SH-SY5Y (cell line): Measurements from ENCODE around the gene KLHL17.

ENCODE experiments used
- GATA2 ChIP-seq: IDR thresholded peaks from 2 replicates; pipeline ENCODE4 v1.6.1; 2011; ENCODE audit warnings: mild to moderate bottlenecking, low read depth, low read length
- GATA3 ChIP-seq: IDR thresholded peaks from 2 replicates; pipeline ENCODE4 v1.6.1; 2011; ENCODE audit warnings: low read depth, mild to moderate bottlenecking, low read length, moderate library complexity

The KLHL17 gene

DNA sequence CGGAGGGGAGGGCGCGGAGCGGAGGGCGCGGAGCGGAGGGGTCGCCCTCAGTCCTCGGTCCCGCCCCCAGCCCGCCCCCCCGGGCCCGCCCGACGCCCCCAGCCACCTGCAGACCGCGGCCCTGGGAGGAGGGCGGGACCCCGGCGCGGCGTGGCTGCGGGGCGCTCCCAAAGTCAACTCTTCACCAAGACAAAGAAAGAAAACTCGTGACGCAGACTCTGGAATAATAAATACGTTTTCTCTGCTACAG, 38.3 kb downstream of the KLHL17 start:
- TF ChIP-seq GATA2 (no peak), GATA3 (no peak)

- TF ChIP-seq GATA2: no peak
Observed at GRCh38 chr1:998995-999724, 38.8 kb downstream of the KLHL17 start.

GRCh38 chr1:999725-1000356, 39.5 kb downstream of the KLHL17 start, which contains the start of gene HES4:
TSS of gene HES4 (minus strand) at chr1:1000097. CDS start at chr1:999973, 124 bp downstream.
- TF ChIP-seq GATA2 (no peak), GATA3 (no peak)

DNA sequence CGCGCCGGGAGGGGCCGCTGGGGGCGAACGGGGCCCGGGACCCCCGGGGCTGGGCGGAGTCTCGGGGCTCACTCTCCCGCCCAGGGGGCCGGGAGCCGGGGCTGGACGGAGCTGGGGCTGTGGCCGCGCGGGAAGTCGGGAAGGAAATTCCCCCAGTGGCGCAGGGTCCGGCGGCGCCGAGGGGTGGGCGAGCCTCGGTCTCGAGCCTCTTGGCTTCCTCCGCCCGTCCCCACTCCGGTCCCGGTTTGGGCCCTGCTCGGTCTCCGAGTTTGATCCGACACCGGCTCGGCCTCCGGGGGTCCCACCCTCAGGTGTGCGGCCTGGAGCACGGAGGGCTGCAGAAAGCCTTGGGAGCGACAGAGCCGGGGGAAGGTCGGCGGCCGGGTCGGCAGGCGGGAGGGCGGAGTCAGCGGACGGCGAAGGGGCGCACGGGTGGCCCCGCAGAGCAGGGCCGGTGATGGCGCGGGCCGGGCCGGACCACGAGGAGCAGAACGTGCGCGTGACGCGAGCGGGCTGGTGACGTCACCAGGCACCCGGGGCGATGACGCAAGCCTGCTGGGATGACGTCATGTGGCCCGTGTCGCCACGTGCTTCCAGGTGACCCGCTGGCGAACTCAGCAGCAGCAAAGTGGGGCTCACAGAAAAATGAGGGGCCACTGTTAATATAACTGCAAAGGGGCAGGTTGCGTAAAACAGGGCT, 40.1 kb downstream of the KLHL17 start:
- TF ChIP-seq GATA2: no peak

DNA sequence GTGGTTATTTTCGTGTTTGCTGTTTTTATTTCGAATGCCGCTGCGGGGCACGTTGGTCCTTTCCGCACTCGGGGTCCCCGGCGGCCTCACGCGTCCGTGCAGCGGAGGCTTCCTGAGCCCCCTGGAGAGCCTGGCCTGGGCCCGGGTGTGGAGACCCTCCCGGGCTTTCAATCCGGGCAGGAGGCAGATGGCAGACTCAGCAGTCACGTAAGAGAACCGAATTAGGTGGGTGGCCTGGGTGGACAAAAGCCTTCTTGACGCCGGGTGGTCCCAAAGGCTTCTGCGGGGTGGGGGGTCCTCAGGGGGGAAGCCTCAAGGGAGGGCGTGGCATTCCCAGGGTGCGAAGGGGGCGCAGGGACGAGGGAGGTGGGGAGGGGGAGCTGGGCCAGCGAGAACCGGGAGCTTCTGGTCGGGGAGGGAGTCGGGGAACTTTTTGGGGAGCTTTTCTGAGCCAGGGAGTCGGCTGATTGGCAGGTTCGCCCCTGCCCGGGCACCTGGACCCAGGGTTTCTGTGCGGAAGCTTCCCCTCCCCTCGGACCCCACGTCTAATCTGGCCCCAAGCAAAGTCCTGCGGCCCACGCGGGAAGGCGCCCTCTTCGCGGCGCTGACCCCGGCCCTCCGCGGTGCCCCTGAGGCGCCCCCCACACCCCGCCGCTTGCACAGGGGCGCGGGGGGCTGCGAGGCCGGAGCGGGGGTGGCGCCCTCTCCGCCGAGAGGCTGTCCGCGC, 40.8 kb downstream of the KLHL17 start:
- no peak for TF ChIP-seq GATA2
- TF ChIP-seq GATA3: no peak

- TF ChIP-seq GATA2: no peak
Observed at GRCh38 chr1:1003618-1004419, 43.4 kb downstream of the KLHL17 start.

DNA sequence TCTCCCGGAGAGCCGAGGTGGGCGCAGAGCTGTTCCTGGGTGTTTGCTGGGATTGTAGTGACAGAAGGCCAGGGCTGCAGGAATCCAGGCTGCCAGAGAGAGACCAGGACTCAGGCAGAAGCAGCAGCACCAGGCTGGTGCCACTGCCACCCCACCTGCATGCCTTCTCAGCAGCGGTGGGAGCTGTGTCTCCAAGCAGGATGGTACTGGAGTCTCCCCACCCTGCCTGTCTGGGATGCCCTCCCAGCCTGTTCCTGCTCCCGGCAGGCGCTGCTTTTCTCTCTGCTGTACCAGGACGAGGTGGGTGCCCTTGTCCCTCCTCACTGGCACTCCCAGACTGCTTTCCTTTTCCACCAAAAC, 44.0 kb downstream of the KLHL17 start:
- TF ChIP-seq GATA3 (no peak), GATA2 (no peak)

DNA sequence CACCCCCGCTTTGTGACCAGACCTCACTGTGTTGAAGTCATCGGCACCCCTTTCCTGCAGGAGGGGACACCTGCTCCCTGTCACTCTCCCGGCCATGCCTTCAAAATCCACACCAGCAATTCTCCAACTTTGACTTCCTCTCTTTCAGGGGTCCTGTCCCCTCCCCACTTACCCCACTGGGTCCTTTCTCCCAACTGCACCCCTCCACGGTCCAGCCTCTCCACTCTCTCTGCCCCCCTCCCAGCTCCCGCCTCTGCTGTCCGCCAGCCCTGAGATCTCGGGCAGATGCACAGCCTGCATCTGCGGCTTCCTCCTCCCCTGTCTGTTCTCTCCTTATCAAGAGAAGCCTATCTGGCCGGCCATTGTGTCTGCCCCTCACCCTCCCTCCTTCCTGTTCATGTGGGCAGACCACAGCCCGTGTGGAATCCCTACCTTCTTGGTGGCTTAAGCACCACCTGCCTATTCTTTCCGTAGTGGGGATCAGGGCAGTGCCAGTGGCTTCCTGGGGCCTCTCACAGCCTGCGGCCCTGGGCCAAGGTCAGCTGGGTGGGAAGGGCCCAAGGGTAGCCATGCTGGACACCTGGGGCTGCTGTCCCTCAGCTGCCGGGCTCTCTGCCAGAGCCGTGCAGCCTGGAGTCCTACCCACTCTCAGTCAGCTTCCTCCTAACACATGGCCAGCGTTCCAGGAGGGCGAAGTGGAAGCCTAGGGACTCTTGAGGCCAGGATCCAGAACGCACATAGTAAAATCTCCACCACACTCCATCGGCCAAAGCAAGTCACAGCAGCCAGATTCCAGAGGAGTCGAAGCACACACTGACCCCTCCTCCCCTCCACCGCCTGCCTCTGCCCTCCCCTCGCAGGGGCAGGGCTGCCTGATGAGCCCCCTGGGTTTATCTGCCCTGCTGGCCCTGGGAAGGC, 44.7 kb downstream of the KLHL17 start:
- TF ChIP-seq GATA2 (peak; percentile 89), GATA3 (no peak)

- TF ChIP-seq GATA2 (no peak), GATA3 (no peak)
Observed at GRCh38 chr1:1005774-1006304, 45.5 kb downstream of the KLHL17 start.

DNA sequence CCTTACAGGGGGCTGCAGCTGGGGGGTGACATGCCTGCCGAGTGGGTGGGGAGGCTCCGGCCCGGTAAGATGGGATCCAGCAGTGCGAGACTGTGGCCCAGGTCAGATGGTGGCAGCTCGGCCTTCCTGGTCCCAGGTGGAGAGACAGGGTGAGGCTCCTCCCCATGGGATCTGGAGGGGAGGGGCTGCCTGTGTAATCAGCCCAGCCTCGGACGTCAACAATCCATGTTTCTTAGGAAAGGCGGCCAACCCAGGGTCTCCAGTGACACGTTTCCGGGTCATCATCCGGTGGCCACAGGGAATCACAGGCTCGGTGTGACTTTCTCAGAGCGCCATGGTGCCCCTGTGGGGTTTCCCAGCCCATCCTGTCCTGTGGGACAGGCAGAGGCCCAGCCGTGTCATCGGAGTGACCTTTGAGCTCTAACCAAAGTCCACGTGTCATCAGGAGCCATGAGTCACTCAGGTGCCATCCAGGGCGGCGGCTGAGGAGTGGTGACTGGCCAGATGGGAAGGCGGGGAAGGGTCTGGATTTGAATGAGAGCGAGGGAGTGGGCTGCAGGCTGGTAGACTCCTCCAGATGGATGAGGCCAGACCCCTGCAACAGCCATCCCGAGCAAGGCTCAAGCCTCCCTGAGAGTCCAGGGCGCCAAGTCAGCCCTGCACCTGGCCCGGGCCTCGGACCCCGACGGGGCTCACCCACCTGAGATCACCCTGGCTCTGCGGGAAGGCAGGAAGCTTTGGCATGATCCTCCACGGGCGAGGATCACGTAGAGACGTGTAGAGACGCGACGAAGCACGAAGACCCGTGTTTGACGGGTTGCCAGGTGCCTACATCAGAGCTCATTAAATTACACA, 46.1 kb downstream of the KLHL17 start:
- TF ChIP-seq GATA3 (no peak), GATA2 (no peak)

DNA sequence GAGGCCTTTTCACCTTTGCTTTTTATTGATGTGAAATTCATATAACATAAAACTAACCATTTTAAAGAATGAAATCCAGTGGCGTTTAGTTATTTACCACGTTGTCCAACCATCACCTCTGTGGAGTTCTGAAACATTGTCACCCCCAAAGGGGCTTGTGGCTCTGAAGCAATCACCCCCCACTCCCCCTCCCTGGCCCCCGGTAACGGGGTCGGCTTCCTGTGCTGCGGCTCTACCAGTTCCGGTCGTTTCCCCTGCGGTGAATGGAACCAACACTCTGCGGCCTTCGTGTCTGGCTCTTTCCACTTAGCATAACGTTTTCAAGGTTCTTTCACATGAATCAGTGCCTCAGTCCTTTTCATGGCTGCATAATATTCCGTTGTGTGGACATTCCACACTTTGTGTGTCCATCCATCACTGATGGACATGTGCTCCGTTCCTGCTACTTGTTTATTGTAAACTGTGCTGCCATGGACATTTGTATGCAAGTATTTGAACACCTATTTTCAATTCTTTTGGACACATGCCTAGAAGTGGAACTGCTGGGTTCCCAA, 51.1 kb downstream of the KLHL17 start:
- TF ChIP-seq GATA3 (no peak), GATA2 (no peak)
